HCT116 (cell line): ENCODE measurements around the gene PSRC1. TPM values are rescaled to one million over a fixed set of nuclear protein-coding genes. Genes with fewer than 3 reads are reported as not detected.
A peak's percentile ranks its signal among the peaks of the same experiment; 100 is the strongest.

Source experiments
- ATAC-seq: fragments of 200-7000 bp; cut with Tn5 transposase; 2 replicates; pipeline ENCODE4 v1.9.1; 2020; ENCODE audit warnings: mild to moderate bottlenecking, moderate library complexity
- BruUV-seq: library from RNA; stranded (reverse); fragments of 400-500 nt; replicated peaks from 2 replicates; lab custom pipeline; 2021; lab: Mats Ljungman, UMichigan
- CTCF ChIA-PET: fragments of 300-600 bp; sonication (Branson Sonifier 250); formaldehyde crosslinking; loops from one replicate; lab custom pipeline; 2021; ENCODE audit warnings: antibody characterized with exemption; lab: Charles Lee
- POLR2A ChIA-PET: fragments of 300-600, 350-600 bp; sonication (Branson Sonifier 250); formaldehyde crosslinking; loops from one replicate; lab custom pipeline; 2021; ENCODE audit warnings: antibody characterized with exemption; lab: Charles Lee
- RAD21 ChIA-PET, 2 experiments: fragments of 300-600 bp; sonication (Branson Sonifier 250); formaldehyde crosslinking; loops; one replicate each; lab custom pipeline; 2023; ENCODE audit warnings: low total read pairs in 2 of 2; ENCODE audit not compliant: uncharacterized antibody in 2 of 2, unreplicated experiment in 2 of 2, low non-redundant PET in 1 of 2; lab: Charles Lee
- DNase-seq: peaks from one replicate; pipeline ENCODE4 v3.0.0-alpha.2; 2010; ENCODE audit warnings: low read depth, low spot score
- H2AFZ ChIP-seq: fragments of 200-600 bp; shearing (Covaris generic), sonication (generic); 2 replicates; pipeline ENCODE4 v1.6.1; 2017; ENCODE audit warnings: low read depth, mixed run types, mixed read lengths, antibody characterized with exemption, low read length; ENCODE audit not compliant: poor library complexity, severe bottlenecking
- H3K27ac ChIP-seq: 2 replicates; pipeline ENCODE4 v1.5.1; 2012; ENCODE audit warnings: low read depth, low read length
- H3K27me3 ChIP-seq: fragments of 200-600 bp; sonication (generic); 2 replicates; pipeline ENCODE4 v1.6.1; 2016; ENCODE audit warnings: mixed run types, low read length, mixed read lengths; ENCODE audit not compliant: insufficient read depth
- H3K36me3 ChIP-seq, 2 experiments: fragments of 200-500 bp in 1 of 2; fragments of 200-600 bp in 1 of 2; sonication (Bioruptor generic) in 1 of 2; sonication (generic) in 1 of 2; 2 replicates each; pipeline versions ENCODE4 v1.5.1 to v1.6.1; 2014 to 2016; ENCODE audit warnings: low read length in 2 of 2, inconsistent platforms in 1 of 2, mixed read lengths in 1 of 2, mixed run types in 1 of 2; ENCODE audit not compliant: insufficient read depth in 2 of 2, control insufficient read depth in 1 of 2
- H3K4me1 ChIP-seq, 2 experiments: fragments of 200-600 bp in 1 of 2; sonication (generic) in 1 of 2; 2 replicates each; pipeline versions ENCODE4 v1.5.1 to v1.6.1; 2012 to 2017; ENCODE audit warnings: low read length in 2 of 2, inconsistent platforms in 1 of 2, mild to moderate bottlenecking in 1 of 2, mixed read lengths in 1 of 2, mixed run types in 1 of 2, moderate library complexity in 1 of 2; ENCODE audit not compliant: insufficient read depth in 2 of 2, control insufficient read depth in 1 of 2
- H3K4me2 ChIP-seq: fragments of 200-600 bp; sonication (generic); 2 replicates; pipeline ENCODE4 v1.6.1; 2017; ENCODE audit warnings: mixed run types, low read length, mixed read lengths
- H3K4me3 ChIP-seq, 2 experiments: fragments of 200-600 bp in 1 of 2; sonication (generic) in 1 of 2; replicated peaks in 1 of 2; 2 replicates each; pipeline ENCODE4 v1.5.1; 2011 to 2016; ENCODE audit warnings: low read length in 2 of 2, control low read depth in 1 of 2, low read depth in 1 of 2, mild to moderate bottlenecking in 1 of 2, mixed read lengths in 1 of 2, mixed run types in 1 of 2
- H3K79me2 ChIP-seq: fragments of 200-600 bp; sonication (generic); 2 replicates; pipeline ENCODE4 v1.6.1; 2017; ENCODE audit warnings: mild to moderate bottlenecking, mixed run types, low read length, moderate library complexity, mixed read lengths; ENCODE audit not compliant: insufficient read depth
- H3K9ac ChIP-seq: fragments of 200-600 bp; sonication (generic); 2 replicates; pipeline ENCODE4 v1.6.1; 2016; ENCODE audit warnings: low read length, mixed read lengths
- H3K9me2 ChIP-seq: fragments of 200-600 bp; sonication (generic), shearing (Covaris generic); 2 replicates; pipeline ENCODE4 v1.6.1; 2017; ENCODE audit warnings: mixed run types, mild to moderate bottlenecking, moderate library complexity; ENCODE audit not compliant: insufficient read depth
- H3K9me3 ChIP-seq, 2 experiments: fragments of 200-500 bp in 1 of 2; fragments of 200-600 bp in 1 of 2; sonication (Bioruptor generic) in 1 of 2; sonication (generic) in 1 of 2; 2 replicates each; pipeline ENCODE4 v1.6.1; 2014 to 2017; ENCODE audit warnings: low read length in 2 of 2, mixed read lengths in 2 of 2, inconsistent platforms in 1 of 2, low read depth in 1 of 2, mild to moderate bottlenecking in 1 of 2, mixed run types in 1 of 2, moderate library complexity in 1 of 2; ENCODE audit not compliant: control insufficient read depth in 1 of 2, insufficient read depth in 1 of 2
- H4K20me1 ChIP-seq: fragments of 200-600 bp; sonication (generic), shearing (Covaris generic); 2 replicates; pipeline ENCODE4 v1.6.1; 2017; ENCODE audit warnings: mixed run types, mild to moderate bottlenecking, moderate library complexity; ENCODE audit not compliant: insufficient read depth
- CBX3 ChIP-seq: IDR thresholded peaks from 2 replicates; pipeline ENCODE4 v1.6.1; 2012; ENCODE audit warnings: low read depth
- CEBPB ChIP-seq: IDR thresholded peaks from 2 replicates; pipeline ENCODE4 v1.6.1; 2012; ENCODE audit warnings: low read depth
- ELF1 ChIP-seq: IDR thresholded peaks from 2 replicates; pipeline ENCODE4 v1.6.1; 2012; ENCODE audit warnings: low read depth, borderline replicate concordance
- EZH2 ChIP-seq: fragments of 200-600 bp; sonication (generic); IDR thresholded peaks from 2 replicates; pipeline ENCODE4 v1.6.1; 2017; ENCODE audit warnings: antibody characterized with exemption, mixed run types
- EZH2phosphoT487 ChIP-seq: fragments of 200-600 bp; IDR thresholded peaks from 2 replicates; pipeline ENCODE4 v1.6.1; 2018; ENCODE audit warnings: antibody characterized with exemption, borderline replicate concordance
- FOSL1 ChIP-seq: IDR thresholded peaks from 2 replicates; pipeline ENCODE4 v1.6.1; 2012; ENCODE audit warnings: low read depth
- JUND ChIP-seq: IDR thresholded peaks from 2 replicates; pipeline ENCODE4 v1.6.1; 2012
- POLR2AphosphoS5 ChIP-seq: IDR thresholded peaks from 2 replicates; pipeline ENCODE4 v1.6.1; 2011; ENCODE audit warnings: mild to moderate bottlenecking, low read depth, low read length, moderate library complexity
- RAD21 ChIP-seq: IDR thresholded peaks from 2 replicates; pipeline ENCODE4 v1.6.1; 2012; ENCODE audit warnings: low read depth, mild to moderate bottlenecking
- SIN3A ChIP-seq: IDR thresholded peaks from 2 replicates; pipeline ENCODE4 v1.6.1; 2012; ENCODE audit warnings: low read depth
- SRF ChIP-seq: IDR thresholded peaks from 2 replicates; pipeline ENCODE4 v1.6.1; 2012; ENCODE audit warnings: low read depth
- YY1 ChIP-seq: IDR thresholded peaks from 2 replicates; pipeline ENCODE4 v1.6.1; 2011; ENCODE audit warnings: low read length, low read depth, moderate library complexity, mild to moderate bottlenecking; ENCODE audit not compliant: insufficient replicate concordance; ENCODE audit errors: extremely low read depth
- ZFX ChIP-seq: fragments of 450-650 bp; IDR thresholded peaks from 2 replicates; pipeline ENCODE4 v1.6.1; 2017
- ZNF274 ChIP-seq: fragments of 200-500 bp; sonication (Bioruptor generic); IDR thresholded peaks from 2 replicates; pipeline ENCODE4 v1.6.1; 2014; ENCODE audit warnings: mild to moderate bottlenecking, low read depth, low read length, inconsistent platforms
- intact Hi-C: fragments of 100-400 bp; cut with micrococcal nuclease; formaldehyde crosslinking; loops from 2 replicates; pipeline ENCODE4 v1.10.0; 2022
- total RNA-seq: library from RNA; stranded (reverse); gene quantifications from one replicate; pipeline ENCODE4 v1.2.1, GENCODE V29; 2021; ENCODE audit not compliant: unreplicated experiment
- TF ChIP-seq, protein P1 (sequence below): IDR thresholded peaks from 2 replicates; pipeline ENCODE4 v1.6.1; 2012
- TF ChIP-seq, protein P2 (sequence below): IDR thresholded peaks from 2 replicates; pipeline ENCODE4 v1.6.1; 2011; ENCODE audit warnings: mild to moderate bottlenecking, low read length, moderate library complexity; ENCODE audit not compliant: insufficient replicate concordance; ENCODE audit errors: extremely low read depth
- TF ChIP-seq, protein P3 (sequence below), 3 experiments: fragments of 200-600 bp in 1 of 3; sonication (generic) in 1 of 3; IDR thresholded peaks in 2 of 3; conservative IDR thresholded peaks in 1 of 3; 2 replicates each; pipeline ENCODE4 v1.5.1; 2012 to 2017; ENCODE audit warnings: low read depth in 2 of 3, low read length in 2 of 3, antibody characterized with exemption in 1 of 3, borderline replicate concordance in 1 of 3, control low read depth in 1 of 3, mild to moderate bottlenecking in 1 of 3, mixed read lengths in 1 of 3, mixed run types in 1 of 3, moderate library complexity in 1 of 3; ENCODE audit not compliant: insufficient read depth in 1 of 3
- TF ChIP-seq, protein P4 (sequence below): IDR thresholded peaks from 2 replicates; pipeline ENCODE4 v1.6.1; 2012

PSRC1 gene
- total RNA-seq, 1 experiment from 2014 or later = 44.8 TPM

DNA sequence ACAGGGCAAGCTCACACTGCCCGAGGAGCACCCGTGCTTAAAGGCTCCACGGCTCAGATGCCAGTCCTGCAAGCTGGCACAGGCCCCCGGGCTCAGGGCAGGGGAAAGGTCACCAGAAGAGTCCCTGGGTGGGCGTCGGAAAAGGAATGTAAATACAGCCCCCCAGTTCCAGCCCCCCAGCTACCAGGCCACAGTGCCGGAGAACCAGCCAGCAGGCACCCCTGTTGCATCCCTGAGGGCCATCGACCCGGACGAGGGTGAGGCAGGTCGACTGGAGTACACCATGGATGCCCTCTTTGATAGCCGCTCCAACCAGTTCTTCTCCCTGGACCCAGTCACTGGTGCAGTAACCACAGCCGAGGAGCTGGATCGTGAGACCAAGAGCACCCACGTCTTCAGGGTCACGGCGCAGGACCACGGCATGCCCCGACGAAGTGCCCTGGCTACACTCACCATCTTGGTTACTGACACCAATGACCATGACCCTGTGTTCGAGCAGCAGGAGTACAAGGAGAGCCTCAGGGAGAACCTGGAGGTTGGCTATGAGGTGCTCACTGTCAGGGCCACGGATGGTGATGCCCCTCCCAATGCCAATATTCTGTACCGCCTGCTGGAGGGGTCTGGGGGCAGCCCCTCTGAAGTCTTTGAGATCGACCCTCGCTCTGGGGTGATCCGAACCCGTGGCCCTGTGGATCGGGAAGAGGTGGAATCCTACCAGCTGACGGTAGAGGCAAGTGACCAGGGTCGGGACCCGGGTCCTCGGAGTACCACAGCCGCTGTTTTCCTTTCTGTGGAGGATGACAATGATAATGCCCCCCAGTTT is 32.3 kb downstream of the PSRC1 start:
- DNase-seq (no peak), ATAC-seq (no peak)
- ChIA-PET CTCF (interaction anchor here (1.3 to 1.7 kb wide), 3 partner anchors 12 to 282 kb away, joined by 4 to 6 read pairs (median 4); no protein-coding TSS in a partner anchor), RAD21 (interaction anchor here in 1 of 2 experiments (0.7 kb wide), 1 partner anchor 111 kb away, joined by 4 read pairs; no protein-coding TSS in a partner anchor), POLR2A (interaction anchor here (1.6 kb wide), 1 partner anchor 11 kb away, joined by 6 read pairs; no protein-coding TSS in a partner anchor)
- peaks cover 8 to 23% of the 10 kb centered on the region in 2 experiments; a peak in 3 of 4 replicates for H3K4me1 ChIP-seq
- H3K4me3 ChIP-seq = peak overlapping the region; percentile 36 to 53; a peak in 3 of 4 replicates
- no TSS peak for BruUV-seq
- no peak overlapping the region; the same call in 1 of the 2 replicates for H3K9ac ChIP-seq
- TF ChIP-seq SIN3A (no peak), JUND (no peak), FOSL1 (no peak), CBX3 (no peak), EZH2 (no peak), ELF1 (no peak), ZNF274 (no peak), POLR2AphosphoS5 (no peak), YY1 (no peak), CEBPB (no peak), SRF (no peak), RAD21 (no peak), ZFX (no peak), EZH2phosphoT487 (no peak)
- TF ChIP-seq, protein P1, sequence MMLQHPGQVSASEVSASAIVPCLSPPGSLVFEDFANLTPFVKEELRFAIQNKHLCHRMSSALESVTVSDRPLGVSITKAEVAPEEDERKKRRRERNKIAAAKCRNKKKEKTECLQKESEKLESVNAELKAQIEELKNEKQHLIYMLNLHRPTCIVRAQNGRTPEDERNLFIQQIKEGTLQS = no peak
- TF ChIP-seq, protein P2, sequence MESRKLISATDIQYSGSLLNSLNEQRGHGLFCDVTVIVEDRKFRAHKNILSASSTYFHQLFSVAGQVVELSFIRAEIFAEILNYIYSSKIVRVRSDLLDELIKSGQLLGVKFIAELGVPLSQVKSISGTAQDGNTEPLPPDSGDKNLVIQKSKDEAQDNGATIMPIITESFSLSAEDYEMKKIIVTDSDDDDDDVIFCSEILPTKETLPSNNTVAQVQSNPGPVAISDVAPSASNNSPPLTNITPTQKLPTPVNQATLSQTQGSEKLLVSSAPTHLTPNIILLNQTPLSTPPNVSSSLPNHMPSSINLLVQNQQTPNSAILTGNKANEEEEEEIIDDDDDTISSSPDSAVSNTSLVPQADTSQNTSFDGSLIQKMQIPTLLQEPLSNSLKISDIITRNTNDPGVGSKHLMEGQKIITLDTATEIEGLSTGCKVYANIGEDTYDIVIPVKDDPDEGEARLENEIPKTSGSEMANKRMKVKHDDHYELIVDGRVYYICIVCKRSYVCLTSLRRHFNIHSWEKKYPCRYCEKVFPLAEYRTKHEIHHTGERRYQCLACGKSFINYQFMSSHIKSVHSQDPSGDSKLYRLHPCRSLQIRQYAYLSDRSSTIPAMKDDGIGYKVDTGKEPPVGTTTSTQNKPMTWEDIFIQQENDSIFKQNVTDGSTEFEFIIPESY = no peak
- TF ChIP-seq, protein P3, sequence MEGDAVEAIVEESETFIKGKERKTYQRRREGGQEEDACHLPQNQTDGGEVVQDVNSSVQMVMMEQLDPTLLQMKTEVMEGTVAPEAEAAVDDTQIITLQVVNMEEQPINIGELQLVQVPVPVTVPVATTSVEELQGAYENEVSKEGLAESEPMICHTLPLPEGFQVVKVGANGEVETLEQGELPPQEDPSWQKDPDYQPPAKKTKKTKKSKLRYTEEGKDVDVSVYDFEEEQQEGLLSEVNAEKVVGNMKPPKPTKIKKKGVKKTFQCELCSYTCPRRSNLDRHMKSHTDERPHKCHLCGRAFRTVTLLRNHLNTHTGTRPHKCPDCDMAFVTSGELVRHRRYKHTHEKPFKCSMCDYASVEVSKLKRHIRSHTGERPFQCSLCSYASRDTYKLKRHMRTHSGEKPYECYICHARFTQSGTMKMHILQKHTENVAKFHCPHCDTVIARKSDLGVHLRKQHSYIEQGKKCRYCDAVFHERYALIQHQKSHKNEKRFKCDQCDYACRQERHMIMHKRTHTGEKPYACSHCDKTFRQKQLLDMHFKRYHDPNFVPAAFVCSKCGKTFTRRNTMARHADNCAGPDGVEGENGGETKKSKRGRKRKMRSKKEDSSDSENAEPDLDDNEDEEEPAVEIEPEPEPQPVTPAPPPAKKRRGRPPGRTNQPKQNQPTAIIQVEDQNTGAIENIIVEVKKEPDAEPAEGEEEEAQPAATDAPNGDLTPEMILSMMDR (IDR thresholded peaks at IDR 0.05 in 2 of 3, conservative IDR thresholded peaks at IDR 0.05 in 1 of 3; ENCODE audit: borderline replicate concordance in 1 of 3, insufficient read depth in 1 of 3, low read depth in 2 of 3, low read length in 2 of 3) = no peak
- TF ChIP-seq, protein P4, sequence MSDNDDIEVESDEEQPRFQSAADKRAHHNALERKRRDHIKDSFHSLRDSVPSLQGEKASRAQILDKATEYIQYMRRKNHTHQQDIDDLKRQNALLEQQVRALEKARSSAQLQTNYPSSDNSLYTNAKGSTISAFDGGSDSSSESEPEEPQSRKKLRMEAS = no peak
- H3K27me3 ChIP-seq = no peaks in the 10 kb centered on the region
- no peak overlapping the region for H2AFZ ChIP-seq
- no peaks in the 10 kb centered on the region for H4K20me1 ChIP-seq
- H3K9me3 ChIP-seq = no peaks in the 10 kb centered on the region
- peak overlapping the region; percentile 76 for H3K4me2 ChIP-seq
- intact Hi-C loops = no loop called here
- H3K9me2 ChIP-seq = no peaks in the 10 kb centered on the region
- no peaks in the 10 kb centered on the region for H3K79me2 ChIP-seq
- no peak overlapping the region; the same call in 1 of the 2 replicates for H3K27ac ChIP-seq
- H3K36me3 ChIP-seq = no peaks in the 10 kb centered on the region
